NCI-H69 (cell line): ENCODE measurements around the gene ARHGAP26.
A peak's percentile ranks its signal among the peaks of the same experiment; 100 is the strongest.

ENCODE experiments used
- DNase-seq: peaks from one replicate; lab custom pipeline; 2025; lab: John Stamatoyannopoulos, UW

Gene ARHGAP26

DNA sequence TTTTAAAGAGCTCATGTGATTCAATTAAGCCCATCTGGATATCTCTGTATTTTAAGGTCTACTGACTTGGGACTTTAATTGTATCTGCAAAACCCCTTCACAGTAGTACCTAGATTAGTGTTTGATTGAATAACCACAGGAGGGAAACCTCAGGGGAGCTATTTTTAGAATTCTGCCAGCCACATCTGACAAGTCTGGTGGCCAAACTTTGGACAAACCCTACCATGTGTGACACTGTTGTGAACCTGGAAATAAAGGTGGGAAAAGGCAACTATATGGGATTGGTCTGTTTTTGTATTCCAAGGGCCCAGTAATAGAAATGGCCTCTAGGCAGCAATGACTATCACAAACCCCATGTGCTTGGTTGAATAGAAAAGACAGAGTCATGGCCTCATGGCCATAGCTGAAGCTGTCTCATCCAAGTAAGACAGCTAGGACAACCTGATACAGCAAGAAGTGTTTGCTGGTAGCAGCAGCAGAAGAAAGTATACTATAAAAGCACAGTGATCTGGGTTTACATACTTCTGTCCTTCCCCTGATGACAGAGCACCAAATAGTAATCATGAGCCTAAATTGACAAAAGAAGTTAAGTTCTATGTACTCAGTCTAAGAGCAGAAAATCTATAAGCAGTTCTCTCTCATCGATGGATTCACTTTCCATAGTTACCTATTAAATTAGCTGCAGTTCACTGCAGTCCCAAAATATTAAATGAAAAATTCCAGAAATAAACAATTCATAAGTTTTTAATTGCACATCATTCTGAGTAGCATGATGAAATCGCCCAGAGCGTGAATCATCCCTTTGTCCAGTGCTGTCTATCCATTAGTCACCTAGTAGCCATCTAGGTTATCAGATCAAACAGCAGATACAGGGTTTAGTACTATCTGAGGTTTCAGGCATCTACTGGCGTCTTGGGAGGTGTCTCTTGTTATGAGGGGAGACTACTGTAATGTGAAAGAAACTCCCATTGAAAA lies 189.8 kb downstream of the ARHGAP26 start:
- peak; percentile 63 for DNase-seq

DNA sequence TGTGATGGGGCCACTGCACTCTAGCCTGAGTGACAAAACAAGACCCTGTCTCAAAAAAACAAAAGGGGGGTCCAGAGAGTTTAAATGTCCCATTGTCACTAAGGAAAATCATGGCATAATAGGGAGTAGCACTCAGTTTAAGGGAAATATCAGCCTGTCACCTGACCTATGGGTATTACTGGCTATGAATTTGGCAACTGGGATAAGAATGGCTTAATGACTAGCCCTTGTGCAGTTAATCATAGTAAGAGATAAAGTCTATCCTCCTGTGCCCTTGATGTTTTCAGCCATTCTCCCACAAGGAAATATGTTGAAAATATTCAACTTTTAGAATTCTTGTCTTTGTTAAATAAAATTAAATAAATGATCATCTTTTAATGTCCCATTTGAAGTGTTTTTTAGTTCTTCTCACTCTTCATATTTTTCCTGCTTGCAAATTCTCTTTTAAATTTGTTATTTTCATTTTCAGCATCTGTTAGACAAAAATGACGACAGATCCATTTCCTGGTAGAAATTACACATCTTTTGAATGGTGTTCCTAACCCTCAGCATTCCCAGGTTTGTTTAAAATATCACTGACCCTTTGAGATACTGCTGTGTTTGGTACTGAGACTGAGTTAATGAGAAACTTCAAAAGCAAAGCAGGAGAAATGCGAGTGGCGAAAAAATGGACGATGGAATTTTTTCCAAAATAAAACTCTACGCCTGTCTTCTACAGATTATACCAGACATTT lies 191.4 kb downstream of the ARHGAP26 start:
- no peak for DNase-seq

DNA sequence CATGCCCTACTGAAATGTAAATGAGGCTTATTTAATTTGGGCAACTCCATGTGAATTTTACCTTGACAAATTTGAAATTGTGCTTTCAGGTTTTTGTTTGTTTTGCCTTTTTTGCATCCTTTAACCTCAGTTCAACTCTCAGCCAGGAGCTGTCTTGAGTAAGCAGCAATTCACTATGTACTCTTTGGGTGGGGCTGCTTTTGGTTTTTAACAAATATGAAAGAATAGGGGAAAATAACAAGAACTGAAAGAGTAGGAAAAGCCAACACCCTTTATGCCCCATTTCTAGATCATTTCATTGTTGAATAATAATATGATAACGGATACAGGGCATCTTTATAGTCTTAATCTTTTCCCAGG lies 192.0 kb downstream of the ARHGAP26 start:
- no peak for DNase-seq

DNA sequence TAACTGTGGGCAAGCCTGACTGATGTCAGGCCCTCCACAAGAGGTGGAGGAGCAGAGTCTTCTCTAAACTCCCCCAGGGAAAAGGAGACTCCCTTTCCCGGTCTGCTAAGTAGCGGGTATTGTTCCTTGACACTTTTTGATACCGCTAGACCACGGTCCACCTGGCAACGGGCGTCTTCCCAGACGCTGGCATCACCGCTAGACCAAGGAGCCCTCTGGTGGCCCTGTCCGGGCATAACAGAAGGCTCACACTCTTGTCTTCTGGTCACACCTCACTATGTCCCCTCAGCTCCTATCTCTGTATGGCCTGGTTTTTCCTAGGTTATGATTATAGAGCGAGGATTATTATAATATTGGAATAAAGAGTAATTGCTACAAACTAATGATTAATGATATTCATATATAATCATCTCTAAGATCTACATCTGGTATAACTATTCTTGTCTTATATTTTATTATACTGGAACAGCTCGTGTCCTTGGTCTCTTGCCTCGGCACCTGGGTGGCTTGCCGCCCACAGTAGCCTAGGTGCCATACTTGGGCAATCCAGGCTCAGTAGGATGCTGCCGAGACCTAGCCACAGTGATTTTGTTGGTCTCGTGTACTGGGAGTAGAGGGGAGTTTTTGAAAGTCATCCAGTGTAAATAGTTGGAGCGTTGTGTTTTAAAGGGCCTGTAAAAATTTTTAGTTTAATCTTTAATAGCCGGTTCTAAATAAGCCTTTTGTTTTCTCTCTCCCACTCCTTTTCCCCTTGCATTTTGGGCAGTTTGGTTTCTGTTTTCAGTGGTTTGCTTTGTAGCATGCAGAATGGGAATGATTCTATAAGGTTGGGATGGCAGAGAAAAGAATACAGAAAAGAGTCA lies 195.3 kb downstream of the ARHGAP26 start:
- peak; percentile 60 for DNase-seq

DNA sequence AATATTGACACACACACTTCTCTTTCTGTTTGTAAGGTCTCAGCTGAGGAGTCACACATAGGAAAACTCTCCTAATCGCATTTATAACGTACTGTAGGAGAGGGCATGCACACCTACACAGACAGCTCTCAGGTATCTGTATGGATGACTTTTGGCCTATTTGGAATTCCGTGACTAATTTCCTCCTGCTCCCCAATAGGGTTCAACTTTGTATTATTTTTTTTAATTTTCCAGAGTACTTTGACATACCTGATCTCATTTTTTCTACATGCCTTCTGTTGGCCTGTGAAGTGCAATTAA lies 195.9 kb downstream of the ARHGAP26 start:
- DNase-seq = no peak

DNA sequence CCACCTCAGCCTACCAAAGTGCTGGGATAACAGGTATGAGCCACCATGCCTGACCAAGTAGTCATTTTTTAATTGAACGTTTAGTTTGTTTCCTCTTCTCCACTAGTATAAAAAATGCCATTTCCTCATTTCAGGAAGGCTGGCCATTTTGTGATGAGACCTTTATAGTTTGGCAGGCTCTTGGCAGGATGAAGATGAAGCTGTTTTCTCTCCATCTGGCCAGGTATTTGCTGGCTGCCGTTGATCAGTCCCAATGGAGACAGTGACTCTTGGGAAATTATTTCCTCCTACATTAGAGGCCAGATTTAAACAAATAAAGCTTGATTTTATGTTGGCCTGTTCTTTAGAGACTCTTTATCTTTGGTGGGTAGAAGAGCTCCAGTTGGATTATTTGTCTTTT lies 199.0 kb downstream of the ARHGAP26 start:
- peak; percentile 53 for DNase-seq

DNA sequence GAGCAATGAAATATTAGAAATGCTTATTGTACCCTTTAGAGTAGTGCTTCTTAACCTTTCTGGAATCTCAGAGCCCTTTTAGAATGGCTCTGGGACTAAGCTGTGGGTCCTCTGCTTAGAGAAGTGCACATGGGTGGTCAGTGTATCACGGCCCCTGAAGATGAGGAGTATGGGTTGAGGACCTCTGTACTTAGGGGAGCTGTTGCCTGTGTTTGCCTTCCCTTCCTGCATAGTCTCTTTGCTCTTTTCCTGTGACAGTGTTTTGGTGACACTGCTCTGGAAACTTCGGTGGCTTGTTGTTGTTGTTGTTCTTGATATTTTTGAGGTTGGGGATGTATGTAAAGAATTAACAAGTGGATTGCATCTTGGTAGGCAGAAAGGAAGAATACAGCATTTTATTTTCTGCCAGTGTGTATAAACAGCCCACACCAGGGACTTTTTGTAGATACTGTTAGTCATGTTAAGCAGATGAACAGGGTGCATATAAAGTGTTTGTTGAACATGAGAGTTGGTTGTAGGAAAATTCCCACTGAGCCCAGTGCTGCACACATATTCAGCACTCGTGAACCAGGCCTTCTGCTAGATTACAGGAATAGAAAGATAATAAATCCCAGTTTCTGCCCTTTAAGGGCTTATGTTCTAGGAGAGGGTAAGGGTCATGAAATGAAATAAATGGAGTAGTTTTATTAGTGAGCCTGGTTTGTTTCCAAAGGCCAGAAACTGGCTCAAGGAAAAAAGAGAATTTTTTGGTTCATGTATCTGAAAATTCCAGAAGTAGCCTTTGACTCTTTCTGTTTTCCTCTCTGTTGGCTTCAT lies 199.7 kb downstream of the ARHGAP26 start:
- no peak for DNase-seq

DNA sequence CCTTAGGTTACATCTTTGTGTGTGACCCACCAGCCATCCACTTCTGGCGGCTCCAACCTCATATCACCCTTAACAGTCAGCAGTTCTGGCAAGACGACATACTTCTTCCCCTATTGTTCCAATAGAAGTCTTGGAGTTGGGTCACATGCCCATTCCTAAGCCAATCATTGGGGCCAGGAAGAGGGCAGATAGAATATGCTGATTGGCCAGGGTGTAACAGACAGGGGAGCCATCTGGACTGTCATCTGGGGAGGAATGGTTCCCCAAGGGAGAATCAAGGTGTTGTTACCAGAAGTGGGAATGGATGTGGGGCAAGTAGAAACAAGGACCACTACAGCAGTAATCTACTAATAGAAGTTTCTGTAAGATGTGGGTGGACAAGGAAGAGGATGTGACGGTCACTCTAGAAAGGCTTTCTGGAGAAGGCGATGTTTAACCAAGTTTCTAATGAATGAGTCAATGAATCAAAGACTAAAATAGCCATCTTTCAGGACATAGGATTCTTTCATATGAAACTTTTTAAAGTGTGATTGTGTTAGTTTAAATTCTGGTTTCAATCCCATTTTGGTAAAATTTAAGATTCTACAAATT lies 200.4 kb downstream of the ARHGAP26 start:
- DNase-seq = no peak

DNA sequence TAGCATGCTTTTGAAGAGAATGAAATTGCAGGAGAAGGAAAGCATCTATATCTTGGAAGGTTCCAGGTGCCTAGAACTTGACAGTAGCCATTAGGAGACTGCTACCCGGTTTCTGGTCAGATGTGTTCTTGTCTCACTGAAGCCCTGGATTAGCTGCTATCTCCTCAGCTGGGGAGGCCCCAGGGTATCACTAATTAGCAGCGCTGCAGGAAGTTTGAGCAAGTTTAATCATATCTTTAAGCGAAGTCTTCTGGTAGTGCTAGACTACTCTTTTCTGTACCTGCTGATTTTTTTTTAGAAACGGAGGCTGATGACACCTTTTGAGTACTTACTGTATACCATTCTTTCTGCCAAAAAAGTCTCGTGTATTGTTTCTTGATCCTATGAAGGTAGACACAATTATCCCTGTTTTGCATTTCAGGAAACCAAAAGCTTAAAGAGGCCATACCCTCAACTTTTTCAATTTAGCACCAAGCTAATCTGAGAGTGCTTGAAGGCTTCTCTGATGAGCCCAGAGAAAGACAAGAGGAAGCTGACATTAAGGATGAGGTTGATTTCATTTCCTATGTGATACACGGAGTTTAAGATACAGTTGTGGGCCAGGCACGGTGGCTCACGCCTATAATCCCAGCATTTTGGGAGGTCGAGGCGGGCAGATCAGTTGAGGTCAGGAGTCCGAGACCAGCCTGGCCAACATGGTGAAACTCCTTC lies 201.3 kb downstream of the ARHGAP26 start:
- DNase-seq = no peak

DNA sequence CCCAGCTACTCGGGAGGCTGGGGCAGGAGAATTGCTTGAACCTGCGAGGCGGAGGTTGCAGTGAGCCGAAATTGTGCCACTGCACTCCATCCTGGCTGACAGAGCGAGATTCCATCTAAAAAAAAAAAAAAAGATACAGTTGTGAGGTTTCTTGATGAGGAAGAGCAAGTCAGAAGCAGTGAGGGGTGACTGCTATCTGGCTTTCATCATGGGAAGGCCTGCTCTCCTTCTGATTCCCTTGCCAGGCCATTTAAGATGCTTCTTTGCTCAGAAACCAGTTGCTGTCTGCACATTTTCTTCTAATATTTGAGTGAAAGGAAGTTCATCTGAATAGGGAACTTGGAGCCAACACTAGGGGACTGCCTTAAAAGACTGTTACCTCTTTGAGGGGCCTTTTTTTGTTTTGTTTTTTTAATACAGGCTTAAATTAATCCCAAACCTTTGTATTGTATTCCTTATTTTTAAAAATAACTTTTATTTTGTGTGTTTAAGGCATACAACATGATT lies 201.9 kb downstream of the ARHGAP26 start:
- DNase-seq = no peak

DNA sequence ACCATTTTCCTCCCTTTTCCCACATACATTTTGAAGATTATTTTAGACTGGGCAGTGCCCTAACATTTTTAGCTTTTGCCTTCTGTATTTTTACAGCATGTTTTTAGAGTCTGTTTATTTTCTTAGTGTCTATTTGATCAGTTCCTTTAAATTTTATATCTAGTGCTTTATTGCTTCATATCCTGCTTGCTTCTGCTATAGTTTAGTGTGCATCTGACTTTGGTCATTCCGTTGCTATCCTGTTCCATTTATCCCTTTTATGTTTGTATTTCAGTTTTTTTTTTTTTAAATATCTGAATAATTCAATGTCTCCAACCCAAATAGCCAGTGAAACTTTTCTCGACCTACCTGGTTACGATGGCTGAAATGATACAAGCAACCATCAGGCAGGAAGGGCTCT lies 203.8 kb downstream of the ARHGAP26 start:
- DNase-seq = no peak

DNA sequence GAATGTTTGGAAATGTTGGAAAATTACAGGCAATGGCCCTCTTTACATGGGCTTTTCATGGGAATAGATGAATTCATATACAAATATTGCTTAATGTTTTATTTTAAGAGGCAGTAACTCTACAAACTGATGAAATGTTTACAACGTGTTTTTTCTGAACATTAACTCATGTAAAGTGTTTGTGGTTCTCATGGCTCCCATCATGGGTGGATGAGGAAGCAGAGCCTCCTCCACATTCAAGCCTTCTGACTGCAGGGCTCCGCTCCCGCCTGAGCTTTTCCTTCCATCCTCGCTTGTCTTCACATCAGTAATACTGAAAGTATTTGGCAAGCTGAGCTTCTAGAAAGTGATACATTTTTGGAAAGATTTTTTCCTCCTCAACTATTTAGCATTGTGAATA lies 204.2 kb downstream of the ARHGAP26 start:
- no peak for DNase-seq

DNA sequence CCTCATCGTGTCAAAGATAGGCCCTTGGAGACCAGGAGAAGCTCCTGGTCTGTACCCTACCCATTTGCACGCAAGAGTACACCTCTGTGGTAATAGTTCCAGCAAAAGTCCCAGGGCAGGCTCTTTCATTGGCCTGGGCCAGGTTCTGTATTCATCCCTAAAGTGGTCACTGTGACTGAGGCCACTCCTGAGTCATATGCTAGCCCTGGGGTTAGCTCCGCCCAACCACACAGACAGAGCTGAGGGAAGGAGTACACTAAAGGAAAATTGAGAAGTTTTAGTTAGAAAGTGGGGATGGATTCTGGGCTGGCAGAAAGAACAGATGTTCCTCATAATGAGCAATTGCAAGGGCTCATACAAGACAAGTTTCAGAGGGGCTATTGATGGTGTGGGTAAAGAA lies 206.7 kb downstream of the ARHGAP26 start:
- no peak for DNase-seq

DNA sequence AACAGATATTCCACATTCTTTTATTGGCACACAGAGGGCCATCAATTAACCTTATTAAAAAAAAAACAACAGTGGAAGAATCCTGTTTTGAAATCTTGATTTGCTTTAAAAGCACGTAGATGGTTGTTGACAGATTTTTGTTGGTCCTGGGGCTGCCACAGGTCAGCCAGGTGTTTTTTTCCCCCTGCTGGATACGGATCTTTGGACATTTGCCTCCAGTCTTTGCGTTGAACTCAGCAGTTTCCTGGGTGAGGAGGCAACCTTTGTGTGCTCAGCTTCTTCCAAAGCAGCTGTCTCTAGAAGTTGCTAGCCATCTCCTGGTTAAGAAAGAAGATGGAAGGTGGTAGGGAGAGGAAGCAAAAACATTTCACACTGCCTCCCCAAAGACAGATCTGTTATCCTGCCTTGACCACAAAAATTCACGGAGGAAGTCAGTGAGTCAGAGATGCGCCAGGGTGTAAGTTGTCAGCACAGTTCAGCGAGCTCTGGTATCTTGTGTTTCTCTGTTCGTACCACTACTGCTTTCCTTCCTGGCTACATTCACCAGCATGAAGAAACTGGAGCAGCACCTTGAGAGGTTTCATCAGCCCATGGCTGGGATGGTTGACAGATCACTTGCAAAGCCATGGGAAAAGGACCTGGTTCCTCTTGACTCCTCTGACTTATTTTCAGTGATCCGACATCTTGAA lies 207.3 kb downstream of the ARHGAP26 start:
- DNase-seq = no peak

DNA sequence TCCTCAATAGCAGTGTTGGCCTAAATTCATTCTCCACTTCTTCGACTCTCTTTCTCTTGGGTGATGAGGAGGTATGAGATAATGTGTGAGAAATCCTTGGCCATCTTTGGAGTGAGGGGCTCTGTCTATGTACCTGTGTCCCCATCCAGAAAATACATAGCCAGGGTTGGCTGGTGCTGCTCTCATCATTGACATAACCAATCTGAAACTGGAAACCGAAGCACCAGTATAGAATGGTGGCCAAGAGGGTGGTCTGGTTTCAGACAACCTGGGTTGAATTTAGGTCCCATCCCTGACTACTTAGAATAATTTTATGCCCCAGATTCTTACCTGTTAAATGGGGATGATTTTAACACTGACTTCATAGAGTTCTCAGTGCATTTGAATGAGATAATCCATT lies 208.1 kb downstream of the ARHGAP26 start:
- DNase-seq = no peak

DNA sequence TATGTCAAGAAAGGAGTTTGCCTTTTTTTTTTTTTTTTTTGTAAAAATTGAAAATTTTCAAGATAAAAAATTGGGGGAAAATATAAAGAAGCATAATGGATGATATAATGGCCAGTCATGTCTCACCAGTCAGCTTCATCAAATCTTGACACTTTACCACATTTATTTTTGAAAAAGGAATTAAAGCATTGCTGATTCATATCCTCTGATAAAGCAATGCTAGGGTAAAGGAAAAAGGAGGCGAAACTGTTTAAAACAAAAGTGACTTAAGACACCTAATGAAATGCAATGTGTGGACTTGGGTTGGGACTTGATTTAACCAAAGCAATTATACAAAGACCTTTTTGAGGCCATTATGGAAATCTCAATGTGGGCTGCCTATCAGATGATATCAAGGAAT lies 208.5 kb downstream of the ARHGAP26 start:
- no peak for DNase-seq

DNA sequence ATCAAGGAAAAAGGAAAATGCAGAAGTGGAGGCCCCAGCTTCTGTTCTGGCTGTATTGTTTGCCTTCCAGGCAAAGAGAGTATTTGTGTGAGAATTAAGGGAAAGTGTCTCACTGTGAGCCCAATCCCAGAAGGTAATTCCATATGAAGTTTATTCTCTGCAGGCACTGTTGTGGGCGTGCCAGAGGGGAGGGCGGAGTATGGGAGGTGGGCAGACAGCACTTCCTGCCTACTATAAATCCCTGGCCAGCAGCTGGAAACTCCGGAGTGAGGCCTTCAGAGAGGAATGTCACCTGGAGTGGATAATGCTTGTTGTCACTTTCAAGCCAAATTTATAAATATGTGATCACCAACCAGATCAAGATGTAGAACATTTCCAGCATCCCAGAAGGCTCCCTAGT lies 209.5 kb downstream of the ARHGAP26 start:
- peak; percentile 77 for DNase-seq

DNA sequence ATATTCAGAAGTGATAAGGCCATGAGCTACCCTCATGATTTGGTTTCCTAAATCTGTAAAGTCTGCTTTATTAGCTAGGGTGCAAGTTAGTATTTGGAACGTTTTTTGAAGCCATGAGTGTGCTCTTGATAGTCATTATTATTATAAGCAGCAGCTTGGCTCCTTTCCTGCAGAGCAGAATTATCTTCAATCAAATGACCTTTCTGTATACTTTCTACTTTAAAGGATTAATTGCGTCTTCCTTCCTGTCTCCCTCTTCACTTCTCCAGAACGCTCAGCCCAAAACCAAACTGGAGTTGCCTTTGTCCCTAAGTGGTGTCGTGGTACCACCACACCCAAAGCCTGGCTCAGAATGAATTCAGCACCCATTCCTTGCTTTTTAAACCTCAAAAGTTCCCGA lies 211.3 kb downstream of the ARHGAP26 start:
- no peak for DNase-seq

DNA sequence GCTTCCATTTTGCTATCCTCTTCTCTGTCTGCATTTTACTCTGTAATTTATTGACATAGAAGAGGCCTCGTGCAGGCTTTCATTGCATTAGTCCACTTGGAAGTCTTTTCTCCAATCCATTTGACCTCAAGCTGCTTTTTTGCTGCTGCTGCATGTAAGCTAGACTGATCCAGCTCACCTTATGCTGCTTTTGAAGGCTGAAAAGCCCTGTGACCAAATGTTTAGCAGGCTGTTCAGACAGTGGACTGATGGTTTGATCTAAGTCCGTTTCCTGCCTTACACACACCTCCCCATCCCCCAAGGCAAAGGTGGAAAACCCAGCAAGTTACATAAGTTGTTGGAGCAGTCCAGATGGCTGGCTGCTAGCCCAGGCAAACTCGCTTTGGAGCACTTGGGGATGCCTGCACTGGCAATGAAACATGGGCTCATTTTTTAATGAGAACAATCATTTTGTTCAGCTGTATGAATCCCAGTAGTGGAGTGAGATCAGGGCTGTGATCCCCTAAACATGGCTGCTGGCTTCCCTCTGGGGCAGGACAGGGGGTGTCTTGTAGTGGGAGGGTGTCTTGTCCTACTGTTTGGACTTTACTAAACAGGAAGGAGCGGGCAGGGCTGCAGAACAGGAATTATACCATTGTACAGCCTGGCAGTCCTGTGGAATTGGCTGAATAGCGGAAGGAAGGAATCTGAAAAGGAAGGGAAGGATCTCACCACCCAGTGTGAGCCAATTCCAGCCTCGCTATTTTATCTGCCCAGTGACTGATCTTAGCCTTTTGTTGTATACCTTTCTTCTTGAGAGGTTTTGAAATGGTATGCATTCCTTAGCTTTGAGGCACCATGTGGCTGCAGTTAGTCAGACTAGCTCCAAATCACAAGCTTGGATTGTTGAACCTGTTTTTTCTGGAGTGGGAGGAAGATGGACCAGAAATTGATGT lies 212.0 kb downstream of the ARHGAP26 start:
- DNase-seq = peak; percentile 91
